Ramos (cell line): Measurements from ENCODE around the gene PHPT1.
"Not testable (repeated sequence)": the region's sequence is repeated elsewhere in the genome, so short reads cannot be mapped to it uniquely, and the experiment has no call there.

Source experiments
- in situ Hi-C: fragments of 300-500 bp; cut with MboI; formaldehyde crosslinking; loops from one replicate; pipeline ENCODE4 v1.14.3; 2022; ENCODE audit warnings: low sequenced_read_pairs; ENCODE audit not compliant: unreplicated experiment

The PHPT1 gene

GRCh38 chr9:136849038-136849959 lies at the start of gene PHPT1:
PHPT1 (plus strand) TSS chr9:136849409; CDS start chr9:136849431, 22 bp downstream.
- in situ Hi-C loops: no loop called here

- in situ Hi-C loops: loop anchor here (25.0 kb wide), 2 partner anchors 437 to 662 kb away; partner anchors contain the start of genes CYSRT1, NSMF, RNF224 and SLC34A3
Observed at GRCh38 chr9:136799854-136800657, 49.2 kb upstream of the PHPT1 start.

GRCh38 chr9:136802321-136802720 lies 46.9 kb upstream of the PHPT1 start:
- in situ Hi-C loops: no loop called here

GRCh38 chr9:136803009-136803550 lies 46.1 kb upstream of the PHPT1 start:
- in situ Hi-C loops: not testable (repeated sequence)

- in situ Hi-C loops: no loop called here
Observed at GRCh38 chr9:136803551-136804508, 45.4 kb upstream of the PHPT1 start.

- in situ Hi-C loops: no loop called here
Observed at GRCh38 chr9:136804509-136805206, 44.6 kb upstream of the PHPT1 start.

GRCh38 chr9:136805207-136805740 lies 43.9 kb upstream of the PHPT1 start:
- in situ Hi-C loops: no loop called here

- in situ Hi-C loops: no loop called here
Observed at GRCh38 chr9:136806067-136806466, 43.1 kb upstream of the PHPT1 start.

- in situ Hi-C loops: no loop called here
Observed at GRCh38 chr9:136806631-136807201, 42.5 kb upstream of the PHPT1 start.

GRCh38 chr9:136807281-136808074 lies 41.7 kb upstream of the PHPT1 start, which contains the start of gene RABL6:
RABL6 (plus strand) TSS chr9:136807948; CDS start chr9:136808197, 249 bp downstream.
- in situ Hi-C loops: no loop called here

GRCh38 chr9:136808075-136808805 lies 41.0 kb upstream of the PHPT1 start:
- in situ Hi-C loops: no loop called here

GRCh38 chr9:136808806-136809158 lies 40.4 kb upstream of the PHPT1 start:
- in situ Hi-C loops: no loop called here

- in situ Hi-C loops: no loop called here
Observed at GRCh38 chr9:136814725-136815421, 34.3 kb upstream of the PHPT1 start.

- in situ Hi-C loops: no loop called here
Observed at GRCh38 chr9:136815422-136815782, 33.8 kb upstream of the PHPT1 start.

GRCh38 chr9:136820971-136821825 lies 28.0 kb upstream of the PHPT1 start:
- in situ Hi-C loops: no loop called here
